Duodenal mucosa (tissue), 2 donors: Measurements from ENCODE around the gene HS3ST3B1.

Experiments
- H3K27ac ChIP-seq: one replicate; pipeline ENCODE4 v1.7.0; 2013; ENCODE audit warnings: low read depth, low read length
- H3K27me3 ChIP-seq, 2 donors: one replicate each; pipeline ENCODE4 v1.7.0; 2013; ENCODE audit warnings: low read length in 2 of 2, control low read depth in 1 of 2; ENCODE audit not compliant: insufficient read depth in 2 of 2, control insufficient read depth in 1 of 2
- H3K36me3 ChIP-seq, 2 donors: one replicate each; pipeline ENCODE4 v1.7.0; 2013; ENCODE audit warnings: low read length in 2 of 2, control low read depth in 1 of 2; ENCODE audit not compliant: insufficient read depth in 2 of 2, control insufficient read depth in 1 of 2
- H3K4me1 ChIP-seq, 2 donors: one replicate each; pipeline ENCODE4 v1.7.0; 2013; ENCODE audit warnings: low read length in 2 of 2, control low read depth in 1 of 2; ENCODE audit not compliant: insufficient read depth in 2 of 2, control insufficient read depth in 1 of 2
- H3K4me3 ChIP-seq, 2 donors: one replicate each; pipeline ENCODE4 v1.7.0; 2013; ENCODE audit warnings: low read length in 2 of 2, low read depth in 1 of 2
- H3K9ac ChIP-seq, 2 donors: one replicate each; pipeline ENCODE4 v1.7.0; 2013; ENCODE audit warnings: low read length in 2 of 2, low read depth in 1 of 2
- H3K9me3 ChIP-seq, 2 donors: one replicate each; pipeline ENCODE4 v1.7.0; 2013; ENCODE audit warnings: low read length in 2 of 2, control low read depth in 1 of 2; ENCODE audit not compliant: control insufficient read depth in 1 of 2

Gene HS3ST3B1

DNA sequence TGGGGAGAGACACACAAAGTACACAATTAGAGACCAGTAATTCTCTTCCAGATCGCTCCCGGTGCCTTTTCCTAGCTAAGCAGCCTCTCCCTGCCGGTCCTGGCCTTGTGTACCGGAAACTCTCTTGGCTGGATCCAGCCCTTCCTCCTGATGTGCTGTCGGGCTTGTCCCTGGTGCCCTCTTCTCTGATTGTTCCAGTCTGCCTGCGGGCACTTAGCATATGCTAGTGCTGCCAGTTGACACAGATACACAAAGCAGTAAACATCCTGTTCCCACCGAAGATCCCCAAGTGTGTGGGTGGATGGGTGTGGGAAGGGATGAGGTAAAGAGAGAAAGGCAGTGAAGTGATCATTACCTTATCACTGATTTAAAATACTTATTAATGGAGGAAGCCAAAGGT, 9.7 kb downstream of the HS3ST3B1 start:
- no peaks in the 10 kb centered on the region for H3K9me3 ChIP-seq
- H3K4me1 ChIP-seq = peaks cover 8 to 12% of the 10 kb centered on the region in 2 donors
- H3K27me3 ChIP-seq = peaks cover 5 to 32% of the 10 kb centered on the region in 2 donors
- no peak overlapping the region for H3K27ac ChIP-seq
- no peaks in the 10 kb centered on the region for H3K36me3 ChIP-seq
- no peak overlapping the region for H3K4me3 ChIP-seq
- H3K9ac ChIP-seq = no peak overlapping the region

DNA sequence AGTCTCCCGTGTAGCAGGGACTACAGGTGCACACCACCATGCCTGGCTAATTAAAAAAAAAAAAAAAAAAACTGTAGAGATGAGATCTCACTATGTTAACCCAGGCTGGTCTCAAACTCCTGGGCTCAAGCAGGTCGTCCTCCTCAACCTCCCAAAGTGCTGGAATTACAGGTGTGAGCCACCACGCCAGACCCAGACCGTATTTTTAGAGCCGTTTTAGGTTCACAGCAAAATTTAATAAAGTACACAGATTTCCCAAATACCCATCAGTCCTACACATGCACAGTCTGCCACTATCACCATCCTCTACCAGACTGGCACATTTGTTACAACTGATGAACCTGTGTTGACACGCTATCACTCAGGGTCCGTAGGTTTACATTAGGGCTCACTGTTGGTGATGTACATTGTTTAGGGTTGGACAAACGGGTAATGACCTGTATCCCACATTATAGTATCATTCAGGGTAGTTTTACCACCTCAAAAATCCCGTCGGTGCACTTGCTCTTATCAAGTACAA, 10.4 kb downstream of the HS3ST3B1 start:
- Histone ChIP-seq H3K27ac (no peak overlapping the region), H3K4me1 (peaks cover 8 to 12% of the 10 kb centered on the region in 2 donors), H3K4me3 (no peak overlapping the region), H3K27me3 (peaks cover 2 to 27% of the 10 kb centered on the region in 2 donors), H3K9me3 (no peaks in the 10 kb centered on the region), H3K36me3 (no peaks in the 10 kb centered on the region), H3K9ac (no peak overlapping the region)

DNA sequence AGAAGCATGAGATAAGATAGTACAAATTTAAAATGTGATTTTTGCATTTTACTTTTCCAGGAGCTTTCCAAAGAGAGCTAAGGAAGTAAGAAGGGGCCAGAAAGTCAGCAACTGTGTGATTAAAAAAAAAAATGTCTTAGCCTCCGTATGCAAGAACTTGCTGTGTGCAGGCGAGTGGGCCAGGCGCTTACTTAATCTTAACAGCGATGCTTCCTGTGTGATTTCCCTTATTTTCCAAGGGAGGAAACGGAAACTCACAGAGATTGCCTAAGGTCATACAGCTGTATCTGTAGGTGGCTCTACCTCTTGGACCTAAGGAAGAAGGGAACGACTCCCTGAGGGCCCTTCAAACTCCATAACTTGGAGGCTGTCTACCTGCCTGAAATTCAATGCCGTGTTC, 11.1 kb downstream of the HS3ST3B1 start:
- H3K9ac ChIP-seq = no peak overlapping the region
- H3K4me3 ChIP-seq = no peak overlapping the region
- H3K4me1 ChIP-seq = peaks cover 8 to 12% of the 10 kb centered on the region in 2 donors
- no peaks in the 10 kb centered on the region for H3K9me3 ChIP-seq
- peaks cover 2 to 22% of the 10 kb centered on the region in 2 donors for H3K27me3 ChIP-seq
- no peaks in the 10 kb centered on the region for H3K36me3 ChIP-seq
- no peak overlapping the region for H3K27ac ChIP-seq

DNA sequence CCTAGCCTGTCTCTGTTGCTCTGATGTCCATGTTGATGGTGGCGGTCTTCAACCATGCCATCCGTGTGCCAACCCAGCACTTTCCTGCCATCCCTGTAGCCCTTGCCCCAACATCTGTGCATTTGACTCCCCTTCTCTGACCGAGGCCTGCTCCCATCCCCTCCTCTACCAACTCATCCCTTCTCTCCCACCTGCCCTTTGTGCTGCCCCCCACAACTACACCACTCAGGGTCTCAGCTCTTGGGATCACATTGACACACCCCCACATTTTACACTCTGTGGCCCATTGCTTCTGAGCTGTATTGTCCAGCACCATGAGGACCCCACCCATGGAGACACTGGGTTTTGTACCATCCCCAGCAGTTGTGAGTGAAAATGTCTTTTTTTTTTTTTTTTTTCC, 11.6 kb downstream of the HS3ST3B1 start:
- Histone ChIP-seq H3K36me3 (no peaks in the 10 kb centered on the region), H3K4me1 (peaks cover 8 to 12% of the 10 kb centered on the region in 2 donors), H3K9ac (no peak overlapping the region), H3K27me3 (peaks cover 2 to 21% of the 10 kb centered on the region in 2 donors), H3K4me3 (no peak overlapping the region), H3K27ac (no peak overlapping the region), H3K9me3 (no peaks in the 10 kb centered on the region)

DNA sequence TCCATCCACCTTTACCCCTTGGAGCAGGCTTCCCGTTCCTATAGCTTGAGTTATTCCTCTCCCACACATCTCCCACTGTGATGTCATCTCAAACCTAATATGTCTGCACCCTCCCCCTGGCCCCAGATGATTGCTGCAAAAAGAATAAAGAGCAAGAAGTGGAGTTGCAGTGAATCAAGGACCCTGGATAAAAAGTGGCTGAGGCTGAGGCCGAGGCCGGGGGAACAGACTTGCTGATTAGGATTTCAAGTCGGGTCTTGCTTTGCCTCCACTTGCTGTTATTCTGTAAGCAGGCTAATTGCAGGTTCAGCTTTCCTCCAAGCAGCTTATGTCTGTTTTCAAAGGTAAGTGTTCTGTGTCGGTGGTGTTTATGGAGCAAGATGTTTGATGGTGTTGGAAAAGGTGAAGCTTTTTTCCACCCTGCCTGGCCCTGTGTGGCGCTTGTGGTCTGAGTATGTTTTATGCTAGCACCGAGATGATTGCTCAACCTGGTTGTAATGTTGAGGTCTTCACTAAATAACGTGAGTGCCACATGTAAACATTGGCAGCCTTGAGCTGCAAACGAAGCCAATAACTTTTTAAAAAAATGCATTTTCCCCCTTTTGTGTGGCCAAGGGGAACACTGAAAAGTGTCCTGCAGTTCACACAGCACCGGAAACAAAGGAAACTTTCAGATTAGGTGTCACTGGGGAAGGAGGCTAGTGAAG, 15.4 kb downstream of the HS3ST3B1 start:
- peaks cover 0 to 3% of the 10 kb centered on the region in 2 donors for H3K4me1 ChIP-seq
- no peak overlapping the region for H3K4me3 ChIP-seq

DNA sequence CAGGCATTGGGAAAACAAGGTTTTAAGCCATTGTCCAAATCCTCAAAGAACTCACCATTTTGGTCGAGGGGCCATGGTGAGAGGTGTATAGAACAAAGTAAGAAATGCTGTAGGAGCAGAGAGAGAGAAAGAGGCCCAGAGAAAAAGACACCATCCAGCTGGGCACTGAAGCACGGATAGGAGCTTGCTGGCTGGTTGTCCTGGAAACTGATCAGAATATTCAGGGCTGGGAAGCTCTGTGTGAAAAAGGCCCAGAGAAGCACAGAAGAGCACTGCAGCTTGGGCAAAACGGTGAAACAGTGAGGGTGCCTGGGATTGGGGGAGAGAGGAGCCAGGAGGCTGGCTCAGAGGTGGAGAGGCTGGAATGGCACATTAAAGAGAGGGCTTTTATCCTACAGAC, 16.5 kb downstream of the HS3ST3B1 start:
- H3K9ac ChIP-seq = no peak overlapping the region
- H3K27ac ChIP-seq = no peak overlapping the region
- no peaks in the 10 kb centered on the region for H3K36me3 ChIP-seq
- H3K4me3 ChIP-seq = no peak overlapping the region
- H3K4me1 ChIP-seq = peaks cover under 1 to 3% of the 10 kb centered on the region in 2 donors
- no peaks in the 10 kb centered on the region for H3K27me3 ChIP-seq
- no peaks in the 10 kb centered on the region for H3K9me3 ChIP-seq

More for the DNA sequence above, 15.4 kb downstream of the HS3ST3B1 start:
- H3K9me3 ChIP-seq = no peaks in the 10 kb centered on the region
- H3K9ac ChIP-seq = no peak overlapping the region
- H3K36me3 ChIP-seq = no peaks in the 10 kb centered on the region
- no peak overlapping the region for H3K27ac ChIP-seq
- H3K27me3 ChIP-seq = no peaks in the 10 kb centered on the region

DNA sequence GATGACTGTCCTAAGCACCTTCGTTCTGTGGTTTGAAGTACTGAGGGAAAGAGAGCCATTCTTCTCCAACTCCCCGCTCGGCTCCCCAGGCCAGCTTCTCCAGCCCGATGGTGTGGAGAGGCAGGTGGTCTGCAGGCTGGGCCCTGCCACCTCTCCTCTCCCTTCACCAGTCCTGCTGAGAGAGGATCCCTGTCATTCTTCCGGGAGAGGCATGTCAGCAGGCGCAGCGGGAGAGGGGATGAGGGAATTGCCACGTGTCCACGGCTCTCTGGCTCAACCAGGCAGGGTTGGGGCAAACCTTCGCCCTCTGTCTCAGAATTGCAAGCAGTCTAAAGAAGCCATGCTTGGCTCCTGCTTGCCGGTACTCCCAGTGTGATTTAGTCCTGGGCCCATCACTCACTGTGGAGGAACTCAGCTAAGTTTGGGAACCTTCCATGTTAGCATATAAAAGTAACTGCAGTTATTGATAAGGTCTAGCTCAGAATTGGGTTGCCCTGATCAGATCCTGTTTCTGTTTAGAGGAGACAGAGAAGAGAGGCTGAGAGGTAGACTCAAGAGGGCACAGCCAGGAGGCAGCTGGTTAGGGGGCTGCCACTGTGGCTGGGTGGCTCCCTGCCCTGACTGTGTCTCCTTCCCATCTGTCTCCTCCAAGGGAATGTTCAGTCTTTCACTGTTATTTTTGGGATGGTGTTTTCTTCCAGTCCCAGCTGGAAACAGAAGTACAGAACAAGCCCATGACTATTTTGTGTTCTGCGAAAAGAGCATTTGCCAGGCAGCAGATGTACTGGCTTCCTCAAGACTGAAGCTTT, 17.4 kb downstream of the HS3ST3B1 start:
- no peak overlapping the region for H3K27ac ChIP-seq
- no peaks in the 10 kb centered on the region for H3K9me3 ChIP-seq
- no peaks in the 10 kb centered on the region for H3K27me3 ChIP-seq
- H3K4me1 ChIP-seq = peaks cover 0 to 3% of the 10 kb centered on the region in 2 donors
- H3K9ac ChIP-seq = no peak overlapping the region
- no peaks in the 10 kb centered on the region for H3K36me3 ChIP-seq
- H3K4me3 ChIP-seq = no peak overlapping the region

DNA sequence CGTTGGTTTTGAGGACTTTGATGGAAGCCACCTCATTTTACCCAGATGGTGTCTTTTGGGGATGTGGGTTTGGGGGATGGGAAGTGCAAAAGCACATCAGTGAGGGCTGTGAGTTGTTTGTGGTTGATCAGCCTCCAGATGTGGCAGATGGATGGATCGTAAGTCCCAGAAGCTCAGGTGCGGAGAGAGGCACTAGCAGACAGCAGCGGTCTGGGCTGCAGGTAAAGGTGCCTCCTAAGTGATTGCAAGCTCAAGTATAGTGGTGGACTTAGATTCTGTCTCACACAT, 18.0 kb downstream of the HS3ST3B1 start:
- Histone ChIP-seq H3K36me3 (no peaks in the 10 kb centered on the region), H3K4me3 (no peak overlapping the region), H3K27ac (no peak overlapping the region), H3K4me1 (peaks cover 0 to 3% of the 10 kb centered on the region in 2 donors), H3K9me3 (no peaks in the 10 kb centered on the region), H3K9ac (no peak overlapping the region), H3K27me3 (no peaks in the 10 kb centered on the region)

DNA sequence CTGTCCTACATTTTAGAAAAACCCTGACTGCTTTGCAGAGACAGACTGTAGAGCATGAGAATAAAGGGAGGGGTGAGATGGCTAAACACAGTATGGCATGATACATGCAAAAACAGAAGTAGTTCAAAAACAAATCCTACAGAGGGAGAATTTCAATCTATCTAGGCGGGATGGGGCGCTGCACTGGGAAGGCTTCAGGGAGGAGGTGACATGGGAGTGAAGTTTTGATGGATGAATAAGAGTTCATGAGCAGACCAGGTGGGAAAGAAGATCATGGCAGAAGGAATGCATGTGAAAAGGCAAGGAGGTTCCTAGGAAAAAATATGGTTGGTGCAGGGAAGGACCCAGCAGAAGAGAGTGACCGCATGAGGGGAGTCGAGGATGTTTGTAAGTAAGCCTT, 19.2 kb downstream of the HS3ST3B1 start:
- no peaks in the 10 kb centered on the region for H3K27me3 ChIP-seq
- H3K36me3 ChIP-seq = no peaks in the 10 kb centered on the region
- no peak overlapping the region for H3K4me3 ChIP-seq
- no peak overlapping the region for H3K27ac ChIP-seq
- H3K4me1 ChIP-seq = peaks cover 0 to 3% of the 10 kb centered on the region in 2 donors
- no peak overlapping the region for H3K9ac ChIP-seq
- no peaks in the 10 kb centered on the region for H3K9me3 ChIP-seq

DNA sequence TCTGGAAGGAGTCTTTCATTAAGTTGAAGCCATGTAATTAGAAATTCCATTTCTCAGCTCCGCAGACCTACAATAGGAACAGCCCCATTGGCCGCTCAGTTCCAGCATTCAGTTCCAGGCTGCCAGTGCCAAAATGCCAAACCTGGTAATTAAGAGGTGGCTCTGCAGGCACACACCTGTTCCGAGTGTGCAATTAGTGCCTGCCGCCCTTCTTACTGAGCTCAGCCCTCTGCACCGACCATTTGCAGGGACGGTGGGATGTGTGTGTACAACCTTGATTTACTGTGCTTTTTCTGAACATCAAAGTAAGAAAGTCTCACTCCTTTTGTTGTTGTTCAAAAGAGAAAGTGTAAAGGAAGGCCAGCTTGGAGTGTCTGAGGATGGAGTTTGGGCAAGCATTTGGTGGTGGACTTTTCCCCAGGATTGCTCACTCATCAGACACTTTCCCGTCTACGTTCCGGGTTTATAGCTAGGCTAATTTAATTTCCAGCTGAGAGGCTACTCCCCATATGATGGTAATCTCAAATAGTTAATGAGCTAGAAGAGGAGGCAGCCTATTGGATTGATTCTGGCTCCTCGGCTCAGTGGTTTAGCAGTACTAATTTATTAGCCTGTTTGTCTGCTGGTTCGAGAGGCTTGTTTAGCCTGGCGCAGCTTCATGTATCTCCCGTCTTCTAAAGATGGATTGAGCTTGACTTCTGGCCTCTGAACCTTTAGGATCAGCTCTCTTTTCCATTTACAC, 20.0 kb downstream of the HS3ST3B1 start:
- no peaks in the 10 kb centered on the region for H3K27me3 ChIP-seq
- no peaks in the 10 kb centered on the region for H3K36me3 ChIP-seq
- H3K4me3 ChIP-seq = no peak overlapping the region
- peaks cover 0 to 3% of the 10 kb centered on the region in 2 donors for H3K4me1 ChIP-seq
- H3K9ac ChIP-seq = no peak overlapping the region
- no peaks in the 10 kb centered on the region for H3K9me3 ChIP-seq
- no peak overlapping the region for H3K27ac ChIP-seq
